Spleen (tissue), 11 donors: ENCODE results near the gene AQP9. TPM values are rescaled to one million over a fixed set of nuclear protein-coding genes. Genes with fewer than 3 reads are reported as not detected.

Experiments
- DNase-seq: peaks from one replicate; pipeline ENCODE4 v3.0.0-alpha.2; 2020
- H3K27ac ChIP-seq, 8 donors: fragments of 200-600 bp; sonication (generic) in 7 of 8; 1 replicate in 4 of 8; 2 replicates in 4 of 8; pipeline versions ENCODE4 v1.5.0 to v1.8.0; 2016 to 2021; ENCODE audit warnings: inconsistent platforms in 4 of 8, mild to moderate bottlenecking in 4 of 8, moderate library complexity in 1 of 8
- H3K27me3 ChIP-seq, 7 donors: fragments of 200-600 bp; sonication (generic) in 6 of 7; replicated peaks in 1 of 7; 1 replicate in 4 of 7; 2 replicates in 3 of 7; pipeline versions ENCODE4 v1.5.0 to v1.8.0; 2016 to 2021; ENCODE audit warnings: inconsistent platforms in 3 of 7, mild to moderate bottlenecking in 1 of 7
- H3K36me3 ChIP-seq, 6 donors: fragments of 200-600 bp; sonication (generic) in 5 of 6; 1 replicate in 4 of 6; 2 replicates in 2 of 6; pipeline versions ENCODE4 v1.5.0 to v1.8.0; 2016 to 2021; ENCODE audit warnings: inconsistent platforms in 2 of 6
- H3K4me1 ChIP-seq, 6 donors: fragments of 200-600 bp; sonication (generic) in 5 of 6; 1 replicate in 3 of 6; 2 replicates in 3 of 6; pipeline versions ENCODE4 v1.5.0 to v1.8.0; 2016 to 2021; ENCODE audit warnings: inconsistent platforms in 3 of 6
- H3K4me3 ChIP-seq, 8 donors: fragments of 200-600 bp; sonication (generic) in 7 of 8; 1 replicate in 4 of 8; 2 replicates in 4 of 8; pipeline versions ENCODE4 v1.5.0 to v1.8.0; 2016 to 2021; ENCODE audit warnings: inconsistent platforms in 4 of 8, mild to moderate bottlenecking in 4 of 8, moderate library complexity in 2 of 8
- H3K9me3 ChIP-seq, 8 donors: fragments of 200-600 bp; sonication (generic) in 7 of 8; 1 replicate in 4 of 8; 2 replicates in 4 of 8; pipeline versions ENCODE4 v1.5.0 to v1.8.0; 2016 to 2021; ENCODE audit warnings: inconsistent platforms in 4 of 8
- CTCF ChIP-seq, 11 experiments: fragments of 200-600 bp in 7 of 11; fragments of 450-650 bp in 4 of 11; sonication (generic) in 4 of 11; IDR thresholded peaks in 8 of 11; conservative IDR thresholded peaks in 3 of 11; 1 replicate in 7 of 11; 2 replicates in 4 of 11; pipeline versions ENCODE4 v1.4.0 to v1.8.0; 2016 to 2021; ENCODE audit warnings: antibody characterized with exemption in 11 of 11, inconsistent platforms in 4 of 11, mild to moderate bottlenecking in 1 of 11
- POLR2A ChIP-seq, 3 donors: fragments of 450-650 bp; IDR thresholded peaks; one replicate each; pipeline ENCODE4 v1.5.1; 2017; ENCODE audit warnings: antibody characterized with exemption in 3 of 3, mild to moderate bottlenecking in 1 of 3
- POLR2AphosphoS5 ChIP-seq, 3 donors: sonication (generic); formaldehyde crosslinking; IDR thresholded peaks; one replicate each; pipeline ENCODE4 v1.5.1; 2017; ENCODE audit warnings: antibody characterized with exemption in 3 of 3
- WGBS, 5 donors: extraction: QIAGEN DNeasy Blood & Tissue Kit in 3 of 5; methylation state at CpG; one replicate each; pipeline versions ENCODE4 v1.1.5 to v1.1.7; 2013 to 2018; 5-methylcytosine and 5-hydroxymethylcytosine counted together
- intact Hi-C: fragments of 100-400 bp; cut with DNase I; formaldehyde crosslinking; loops from one replicate; pipeline ENCODE4 v1.15.0; 2023; ENCODE audit warnings: low total_unique reads
- polyA plus RNA-seq, 3 donors: library from polyadenylated mRNA; stranded (reverse); fragments of 200-250 nt; gene quantifications; one replicate each; pipeline ENCODE4 v1.2.1, GENCODE V29; 2013
- total RNA-seq, 7 donors: library from RNA; depleted of rRNA in 3 of 7; stranded (reverse); fragments of >200 nt in 3 of 7; fragmentation: NEBNext Ultra II Directional in 4 of 7; extraction: Animal tissue kit (Norgen Biotek cat#: 25700) in 4 of 7; gene quantifications; one replicate each; pipeline versions ENCODE4 v1.1.0 to v1.2.1, GENCODE V29; 2016 to 2021
- donor health status: healthy with polysubstance abuse.
- donor health status: DM: no; HTN: no; CAD: no; lungs with moderate emphysema.
- donor health status: DM: no; HTN: no; CAD: no.
- donor health status: Bipolar disorder and iron deficiency.
- donor health status: healthy.
- donor health status: DM: no; HTN: no; CAD: no.
- donor health status: DM: yes; HTN: yes; CAD: no.

AQP9 gene
- total and polyA plus RNA-seq, 10 donors, result 1.2 to 182 (median 50.0) TPM

- no peaks in the 10 kb centered on the region for H3K9me3 ChIP-seq
- peaks cover 0 to 60% (median 0%) of the 10 kb centered on the region in 6 donors for H3K36me3 ChIP-seq
- TF ChIP-seq POLR2A (IDR thresholded peaks at IDR 0.05), result no peak
- no peak for TF ChIP-seq CTCF (IDR thresholded peaks at IDR 0.05 in 8 of 11, conservative IDR thresholded peaks at IDR 0.05 in 3 of 11)
- no peak for TF ChIP-seq POLR2AphosphoS5 (IDR thresholded peaks at IDR 0.05)
- WGBS, 5 donors, result 71 to 84% (median 75%) methylated on average over 3 of the region's 3 CpGs
- DNase-seq, result no peak
- no peaks in the 10 kb centered on the region for H3K4me1 ChIP-seq
- no peak overlapping the region for H3K27ac ChIP-seq
- H3K27me3 ChIP-seq, result peaks cover 0 to 11% (median 0%) of the 10 kb centered on the region in 7 donors
- H3K4me3 ChIP-seq, result no peak overlapping the region
- intact Hi-C loops, result no loop called here
Measured at GRCh38 chr15:58167095-58167691, 29.0 kb downstream of the AQP9 start.

- 84 to 97% (median 93%) methylated on average over 5 of the region's 5 CpGs for WGBS, 5 donors
- peaks cover 0 to 13% (median 0%) of the 10 kb centered on the region in 7 donors for H3K27me3 ChIP-seq
- intact Hi-C loops, result no loop called here
- no peaks in the 10 kb centered on the region for H3K9me3 ChIP-seq
- H3K36me3 ChIP-seq, result peaks cover 0 to 87% (median 0%) of the 10 kb centered on the region in 6 donors
- H3K4me1 ChIP-seq, result no peaks in the 10 kb centered on the region
- DNase-seq, result no peak
- TF ChIP-seq POLR2A (IDR thresholded peaks at IDR 0.05) (no peak), POLR2AphosphoS5 (IDR thresholded peaks at IDR 0.05) (no peak), CTCF (IDR thresholded peaks at IDR 0.05 in 8 of 11, conservative IDR thresholded peaks at IDR 0.05 in 3 of 11) (no peak)
- H3K4me3 ChIP-seq, result no peak overlapping the region
- no peak overlapping the region for H3K27ac ChIP-seq
Measured at GRCh38 chr15:58169934-58170333, 31.8 kb downstream of the AQP9 start.

- WGBS, 5 donors, result 87 to 100% (median 94%) methylated on average over 1 of the region's 1 CpG
- H3K4me1 ChIP-seq, result no peaks in the 10 kb centered on the region
- TF ChIP-seq CTCF (IDR thresholded peaks at IDR 0.05 in 8 of 11, conservative IDR thresholded peaks at IDR 0.05 in 3 of 11) (no peak), POLR2A (IDR thresholded peaks at IDR 0.05) (no peak), POLR2AphosphoS5 (IDR thresholded peaks at IDR 0.05) (no peak)
- no peaks in the 10 kb centered on the region for H3K9me3 ChIP-seq
- DNase-seq, result no peak
- peaks cover 0 to 100% (median 0%) of the 10 kb centered on the region in 6 donors for H3K36me3 ChIP-seq
- H3K27ac ChIP-seq, result no peak overlapping the region
- intact Hi-C loops, result no loop called here
- no peak overlapping the region for H3K4me3 ChIP-seq
- peaks cover 0 to 17% (median 0%) of the 10 kb centered on the region in 7 donors for H3K27me3 ChIP-seq
Measured at GRCh38 chr15:58171476-58172061, 33.4 kb downstream of the AQP9 start.

- Histone ChIP-seq H3K27me3 (peaks cover 0 to 17% (median 0%) of the 10 kb centered on the region in 7 donors), H3K4me3 (no peak overlapping the region), H3K36me3 (peaks cover 0 to 96% (median 0%) of the 10 kb centered on the region in 6 donors), H3K27ac (no peak overlapping the region), H3K9me3 (no peaks in the 10 kb centered on the region), H3K4me1 (no peaks in the 10 kb centered on the region)
- 91 to 98% (median 94%) methylated on average over 5 of the region's 5 CpGs for WGBS, 5 donors
- intact Hi-C loops, result no loop called here
- TF ChIP-seq CTCF (IDR thresholded peaks at IDR 0.05 in 8 of 11, conservative IDR thresholded peaks at IDR 0.05 in 3 of 11), result no peak
- TF ChIP-seq POLR2A (IDR thresholded peaks at IDR 0.05), result no peak
- no peak for TF ChIP-seq POLR2AphosphoS5 (IDR thresholded peaks at IDR 0.05)
- no peak for DNase-seq
Measured at GRCh38 chr15:58174709-58175108, 36.5 kb downstream of the AQP9 start.
